Right atrium auricular region (tissue), 2 donors: Measurements from ENCODE around the gene ANKS1B. TPM values are rescaled to one million over a fixed set of nuclear protein-coding genes. Genes with fewer than 3 reads are reported as not detected.

ENCODE experiments used
- DNase-seq: peaks from one replicate; pipeline ENCODE4 v3.0.0-alpha.2; 2019; ENCODE audit warnings: low spot score
- H3K27ac ChIP-seq, 2 donors: fragments of 200-600 bp; sonication (generic); 1 replicate in 1 of 2; 2 replicates in 1 of 2; pipeline ENCODE4 v1.5.1; 2016 to 2019
- H3K27me3 ChIP-seq, 2 donors: fragments of 200-600 bp; sonication (generic); one replicate each; pipeline versions ENCODE4 v1.5.1 to v1.6.0; 2017 to 2019
- H3K36me3 ChIP-seq: fragments of 200-600 bp; sonication (generic); one replicate; pipeline ENCODE4 v1.5.1; 2016
- H3K4me1 ChIP-seq, 2 donors: fragments of 200-600 bp; sonication (generic); one replicate each; pipeline versions ENCODE4 v1.5.1 to v1.6.0; 2017 to 2019
- H3K4me3 ChIP-seq, 2 donors: fragments of 200-600 bp; sonication (generic); 1 replicate in 1 of 2; 2 replicates in 1 of 2; pipeline ENCODE4 v1.5.1; 2017 to 2019; ENCODE audit warnings: mild to moderate bottlenecking in 1 of 2, moderate library complexity in 1 of 2
- H3K9me3 ChIP-seq, 2 donors: fragments of 200-600 bp; sonication (generic); one replicate each; pipeline ENCODE4 v1.5.1; 2019
- total RNA-seq, 2 donors: library from RNA; depleted of rRNA; stranded (reverse); fragments of >200 nt; gene quantifications; one replicate each; pipeline ENCODE4 v1.1.0, GENCODE V29; 2016
- TF ChIP-seq, protein P1 (sequence below), 2 donors: fragments of 200-600 bp; sonication (generic); IDR thresholded peaks; one replicate each; pipeline ENCODE4 v1.5.1; 2019; ENCODE audit warnings: antibody characterized with exemption in 2 of 2

The ANKS1B gene
- total RNA-seq, 2 donors from 2014 or later, result 2.4 to 3.1 TPM

DNA sequence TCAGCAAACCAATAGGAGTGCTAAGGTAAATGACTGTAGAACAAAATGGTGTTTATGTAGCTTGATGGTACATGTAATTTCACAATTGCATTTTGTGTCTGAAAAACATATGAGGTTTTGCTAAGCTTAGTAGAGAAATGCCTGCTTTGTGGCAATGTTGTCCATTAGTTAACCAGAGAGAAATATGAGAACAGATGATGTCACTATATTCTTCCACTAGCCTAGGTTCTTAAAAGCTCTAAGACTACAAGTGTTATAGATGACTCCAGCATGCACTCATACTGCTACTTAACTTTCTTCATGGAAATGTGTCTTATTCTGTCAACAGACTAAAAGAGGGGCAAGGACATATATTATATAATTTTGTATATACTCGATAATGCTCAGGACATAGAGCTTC, 1030.2 kb downstream of the ANKS1B start:
- H3K27ac ChIP-seq, result no peak overlapping the region
- no peaks in the 10 kb centered on the region for H3K27me3 ChIP-seq
- H3K36me3 ChIP-seq, result no peaks in the 10 kb centered on the region
- no peak overlapping the region for H3K4me3 ChIP-seq
- no peak for DNase-seq
- TF ChIP-seq, protein P1, sequence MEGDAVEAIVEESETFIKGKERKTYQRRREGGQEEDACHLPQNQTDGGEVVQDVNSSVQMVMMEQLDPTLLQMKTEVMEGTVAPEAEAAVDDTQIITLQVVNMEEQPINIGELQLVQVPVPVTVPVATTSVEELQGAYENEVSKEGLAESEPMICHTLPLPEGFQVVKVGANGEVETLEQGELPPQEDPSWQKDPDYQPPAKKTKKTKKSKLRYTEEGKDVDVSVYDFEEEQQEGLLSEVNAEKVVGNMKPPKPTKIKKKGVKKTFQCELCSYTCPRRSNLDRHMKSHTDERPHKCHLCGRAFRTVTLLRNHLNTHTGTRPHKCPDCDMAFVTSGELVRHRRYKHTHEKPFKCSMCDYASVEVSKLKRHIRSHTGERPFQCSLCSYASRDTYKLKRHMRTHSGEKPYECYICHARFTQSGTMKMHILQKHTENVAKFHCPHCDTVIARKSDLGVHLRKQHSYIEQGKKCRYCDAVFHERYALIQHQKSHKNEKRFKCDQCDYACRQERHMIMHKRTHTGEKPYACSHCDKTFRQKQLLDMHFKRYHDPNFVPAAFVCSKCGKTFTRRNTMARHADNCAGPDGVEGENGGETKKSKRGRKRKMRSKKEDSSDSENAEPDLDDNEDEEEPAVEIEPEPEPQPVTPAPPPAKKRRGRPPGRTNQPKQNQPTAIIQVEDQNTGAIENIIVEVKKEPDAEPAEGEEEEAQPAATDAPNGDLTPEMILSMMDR (IDR thresholded peaks at IDR 0.05), result no peak
- no peaks in the 10 kb centered on the region for H3K9me3 ChIP-seq
- no peaks in the 10 kb centered on the region for H3K4me1 ChIP-seq

DNA sequence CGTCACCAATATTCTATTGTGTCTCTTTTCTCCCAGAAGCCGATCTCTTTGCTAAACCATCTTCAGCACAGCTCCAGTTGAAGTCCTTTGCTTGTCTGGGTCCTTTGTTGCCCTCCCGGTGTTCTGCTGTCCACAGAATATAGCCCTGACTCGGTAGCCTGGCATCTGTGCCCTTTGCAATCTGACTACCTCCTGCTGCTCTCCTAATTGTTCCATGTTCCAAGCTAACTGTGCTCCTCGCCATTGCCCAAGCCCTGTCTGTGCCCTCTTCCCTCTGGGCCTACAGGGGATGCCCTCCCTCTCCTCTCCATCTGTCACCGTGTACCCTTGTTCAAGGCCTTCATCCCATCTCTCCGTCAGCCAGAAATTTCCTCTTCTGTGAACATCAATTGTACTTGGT, 1033.3 kb downstream of the ANKS1B start:
- Histone ChIP-seq H3K4me1 (no peaks in the 10 kb centered on the region), H3K27me3 (no peaks in the 10 kb centered on the region), H3K9me3 (no peaks in the 10 kb centered on the region), H3K4me3 (no peak overlapping the region), H3K27ac (no peak overlapping the region), H3K36me3 (no peaks in the 10 kb centered on the region)
- no peak for DNase-seq
- TF ChIP-seq, protein P1 (IDR thresholded peaks at IDR 0.05), result no peak

DNA sequence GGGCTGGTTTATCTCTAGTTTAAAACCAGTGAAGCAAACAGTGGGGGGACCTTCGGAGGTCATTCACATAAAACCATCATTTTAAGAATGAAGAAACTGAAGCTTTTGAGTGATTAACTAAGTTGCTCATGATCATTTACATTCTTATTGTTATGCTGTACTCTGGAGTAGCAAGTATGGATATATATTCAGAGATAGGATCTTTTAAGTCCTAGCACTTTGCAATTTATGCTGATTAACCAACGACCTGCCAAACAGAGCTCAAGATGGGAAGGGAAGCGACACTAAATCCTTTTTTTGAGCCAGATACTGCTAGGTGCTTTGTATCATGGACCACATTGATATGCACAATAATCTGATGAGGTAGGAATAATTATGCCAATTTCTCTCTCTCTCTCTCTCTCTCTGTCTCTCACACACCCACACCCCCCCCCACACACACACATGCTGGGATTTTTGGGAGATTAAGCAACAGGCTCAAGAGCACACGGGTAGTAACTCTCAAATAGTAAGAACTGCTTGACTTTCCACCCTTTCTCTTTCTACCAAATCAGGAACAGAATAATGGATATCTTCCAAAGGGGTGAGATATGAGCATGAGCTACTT, 1036.3 kb downstream of the ANKS1B start:
- no peaks in the 10 kb centered on the region for H3K27me3 ChIP-seq
- TF ChIP-seq, protein P1 (IDR thresholded peaks at IDR 0.05), result no peak
- DNase-seq, result no peak
- no peaks in the 10 kb centered on the region for H3K4me1 ChIP-seq
- no peak overlapping the region for H3K27ac ChIP-seq
- H3K4me3 ChIP-seq, result no peak overlapping the region
- H3K9me3 ChIP-seq, result no peaks in the 10 kb centered on the region
- no peaks in the 10 kb centered on the region for H3K36me3 ChIP-seq

DNA sequence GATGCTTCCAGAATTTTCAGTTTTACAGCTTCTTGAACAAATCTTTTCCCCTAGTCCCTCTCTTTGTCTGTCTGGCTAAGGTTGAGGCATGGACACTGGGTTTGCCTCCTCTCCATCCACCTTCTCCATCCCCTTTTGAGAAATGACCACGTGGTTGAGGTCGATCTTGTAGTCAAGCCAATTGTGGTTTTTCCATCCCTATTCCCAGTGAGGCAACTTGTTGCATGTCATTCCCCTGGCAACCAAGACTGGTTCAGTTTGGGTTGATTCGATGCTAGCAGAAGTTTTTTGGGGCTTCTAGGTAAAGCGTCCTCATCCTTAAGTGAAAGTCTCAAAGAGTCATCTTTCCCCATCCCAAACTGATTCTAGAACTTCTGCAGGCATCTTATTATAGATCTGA, 1038.9 kb downstream of the ANKS1B start:
- TF ChIP-seq, protein P1 (IDR thresholded peaks at IDR 0.05), result no peak
- Histone ChIP-seq H3K27me3 (no peaks in the 10 kb centered on the region), H3K36me3 (no peaks in the 10 kb centered on the region), H3K4me1 (no peaks in the 10 kb centered on the region), H3K9me3 (no peaks in the 10 kb centered on the region), H3K4me3 (no peak overlapping the region), H3K27ac (no peak overlapping the region)
- no peak for DNase-seq

DNA sequence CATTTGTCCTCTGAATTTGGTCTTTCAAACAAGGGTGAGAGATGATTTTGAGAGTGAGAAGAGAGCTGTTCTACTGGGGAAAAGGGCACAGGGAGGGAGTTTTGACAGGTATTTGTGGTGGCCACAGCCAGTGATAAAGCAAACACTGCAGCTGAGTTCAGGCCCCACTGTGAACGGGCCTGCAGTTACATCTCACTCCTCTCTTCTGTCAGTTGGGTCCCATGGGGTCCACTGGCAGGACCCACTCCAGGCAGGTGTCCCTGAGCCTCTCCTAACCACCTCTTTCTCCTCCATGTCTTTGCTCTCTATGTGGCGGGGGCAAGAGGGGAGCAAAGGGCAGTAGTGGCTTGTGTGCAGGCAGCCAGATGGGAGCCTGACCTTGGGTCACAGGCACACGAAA, 1044.8 kb downstream of the ANKS1B start:
- Histone ChIP-seq H3K4me3 (no peak overlapping the region), H3K4me1 (no peaks in the 10 kb centered on the region), H3K27me3 (no peaks in the 10 kb centered on the region), H3K9me3 (no peaks in the 10 kb centered on the region), H3K27ac (no peak overlapping the region), H3K36me3 (no peaks in the 10 kb centered on the region)
- TF ChIP-seq, protein P1 (IDR thresholded peaks at IDR 0.05), result no peak
- DNase-seq, result no peak

DNA sequence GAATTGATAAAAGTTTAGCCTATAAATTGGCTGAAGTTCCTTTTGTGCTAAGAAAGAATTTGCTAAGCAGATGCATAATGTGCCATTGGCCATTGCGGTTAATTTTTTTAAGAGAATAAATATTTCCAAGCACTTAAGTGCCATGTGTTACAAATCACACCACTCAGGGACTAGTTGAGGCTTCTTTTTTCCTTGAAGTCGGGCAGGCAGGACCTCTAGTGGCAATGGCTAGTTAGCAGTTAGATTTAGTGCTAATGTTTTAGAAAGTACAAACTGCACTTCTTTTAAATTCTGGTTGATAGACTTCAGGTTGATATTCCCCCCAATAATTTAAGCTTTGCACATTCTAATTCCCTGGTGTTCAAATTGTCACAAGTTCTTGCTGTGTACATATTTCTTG, 1045.4 kb downstream of the ANKS1B start:
- Histone ChIP-seq H3K9me3 (no peaks in the 10 kb centered on the region), H3K27me3 (no peaks in the 10 kb centered on the region), H3K36me3 (no peaks in the 10 kb centered on the region), H3K4me1 (no peaks in the 10 kb centered on the region), H3K4me3 (no peak overlapping the region), H3K27ac (no peak overlapping the region)
- TF ChIP-seq, protein P1 (IDR thresholded peaks at IDR 0.05), result peak in 1 of 2 donors; percentile 50
- no peak for DNase-seq
